Breast epithelium (tissue), 4 donors: ENCODE results near the gene COA8. TPM values are rescaled to one million over a fixed set of nuclear protein-coding genes. Genes with fewer than 3 reads are reported as not detected.

ENCODE experiments used
- DNase-seq, 2 donors: peaks; one replicate each; pipeline ENCODE4 v3.0.0-alpha.2; 2019; ENCODE audit warnings: low spot score in 2 of 2
- H3K27ac ChIP-seq, 2 donors: fragments of 200-600 bp; sonication (generic) in 1 of 2; one replicate each; pipeline ENCODE4 v1.5.1; 2016 to 2019; ENCODE audit warnings: mild to moderate bottlenecking in 1 of 2
- H3K27me3 ChIP-seq, 2 donors: fragments of 200-600 bp; sonication (generic) in 1 of 2; one replicate each; pipeline versions ENCODE4 v1.5.1 to v1.6.0; 2017 to 2019; ENCODE audit warnings: control low read depth in 1 of 2, mild to moderate bottlenecking in 1 of 2
- H3K36me3 ChIP-seq: fragments of 200-600 bp; one replicate; pipeline ENCODE4 v1.5.1; 2019
- H3K4me1 ChIP-seq, 2 donors: fragments of 200-600 bp; sonication (generic); one replicate each; pipeline ENCODE4 v1.5.1; 2016 to 2019; ENCODE audit warnings: control low read depth in 1 of 2
- H3K4me3 ChIP-seq, 3 donors: fragments of 200-600 bp; sonication (generic); 1 replicate in 2 of 3; 2 replicates in 1 of 3; pipeline ENCODE4 v1.5.1; 2016 to 2019; ENCODE audit warnings: mild to moderate bottlenecking in 3 of 3, moderate library complexity in 2 of 3
- H3K9me3 ChIP-seq, 2 donors: fragments of 200-600 bp; sonication (generic) in 1 of 2; one replicate each; pipeline ENCODE4 v1.5.1; 2016 to 2019; ENCODE audit warnings: control low read depth in 1 of 2
- POLR2A ChIP-seq: fragments of 450-650 bp; IDR thresholded peaks from one replicate; pipeline ENCODE4 v1.6.1; 2016; ENCODE audit warnings: antibody characterized with exemption, mild to moderate bottlenecking, moderate library complexity
- POLR2AphosphoS5 ChIP-seq, 3 donors: sonication (generic); formaldehyde crosslinking; IDR thresholded peaks; one replicate each; pipeline ENCODE4 v1.6.1; 2017; ENCODE audit warnings: antibody characterized with exemption in 3 of 3
- intact Hi-C: fragments of 100-400 bp; cut with DNase I; formaldehyde crosslinking; loops from one replicate; pipeline ENCODE4 v1.15.1; 2023; ENCODE audit warnings: low total_unique reads
- total RNA-seq, 3 donors: library from RNA; depleted of rRNA; stranded (reverse); fragments of >200 nt; gene quantifications; one replicate each; pipeline ENCODE4 v1.1.0, GENCODE V29; 2016
- TF ChIP-seq, protein P1 (sequence below), 3 donors: fragments of 450-650 bp; IDR thresholded peaks; one replicate each; pipeline ENCODE4 v1.5.1; 2016 to 2017; ENCODE audit warnings: antibody characterized with exemption in 3 of 3, mild to moderate bottlenecking in 3 of 3, moderate library complexity in 3 of 3

Gene COA8
- total RNA-seq, 3 donors from 2014 or later: 26.5 to 41.9 (median 27.2) TPM

- Histone ChIP-seq H3K4me3 (no peak overlapping the region), H3K4me1 (peaks cover 3 to 24% of the 10 kb centered on the region in 2 donors), H3K27me3 (no peaks in the 10 kb centered on the region), H3K27ac (no peak overlapping the region), H3K36me3 (no peaks in the 10 kb centered on the region), H3K9me3 (no peaks in the 10 kb centered on the region)
- no peak for DNase-seq
- TF ChIP-seq, protein P1, sequence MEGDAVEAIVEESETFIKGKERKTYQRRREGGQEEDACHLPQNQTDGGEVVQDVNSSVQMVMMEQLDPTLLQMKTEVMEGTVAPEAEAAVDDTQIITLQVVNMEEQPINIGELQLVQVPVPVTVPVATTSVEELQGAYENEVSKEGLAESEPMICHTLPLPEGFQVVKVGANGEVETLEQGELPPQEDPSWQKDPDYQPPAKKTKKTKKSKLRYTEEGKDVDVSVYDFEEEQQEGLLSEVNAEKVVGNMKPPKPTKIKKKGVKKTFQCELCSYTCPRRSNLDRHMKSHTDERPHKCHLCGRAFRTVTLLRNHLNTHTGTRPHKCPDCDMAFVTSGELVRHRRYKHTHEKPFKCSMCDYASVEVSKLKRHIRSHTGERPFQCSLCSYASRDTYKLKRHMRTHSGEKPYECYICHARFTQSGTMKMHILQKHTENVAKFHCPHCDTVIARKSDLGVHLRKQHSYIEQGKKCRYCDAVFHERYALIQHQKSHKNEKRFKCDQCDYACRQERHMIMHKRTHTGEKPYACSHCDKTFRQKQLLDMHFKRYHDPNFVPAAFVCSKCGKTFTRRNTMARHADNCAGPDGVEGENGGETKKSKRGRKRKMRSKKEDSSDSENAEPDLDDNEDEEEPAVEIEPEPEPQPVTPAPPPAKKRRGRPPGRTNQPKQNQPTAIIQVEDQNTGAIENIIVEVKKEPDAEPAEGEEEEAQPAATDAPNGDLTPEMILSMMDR (IDR thresholded peaks at IDR 0.05): no peak
- no peak for TF ChIP-seq POLR2A
- TF ChIP-seq POLR2AphosphoS5 (IDR thresholded peaks at IDR 0.05): no peak
- intact Hi-C loops: no loop called here
Observed at GRCh38 chr14:103532216-103533136, 30.3 kb upstream of the COA8 start.

- no peak for DNase-seq
- no peak for TF ChIP-seq POLR2A
- no peak for TF ChIP-seq POLR2AphosphoS5 (IDR thresholded peaks at IDR 0.05)
- TF ChIP-seq, protein P1 (IDR thresholded peaks at IDR 0.05): no peak
- Histone ChIP-seq H3K36me3 (no peaks in the 10 kb centered on the region), H3K27me3 (no peaks in the 10 kb centered on the region), H3K4me1 (peaks cover 5 to 15% of the 10 kb centered on the region in 2 donors), H3K27ac (no peak overlapping the region), H3K4me3 (no peak overlapping the region), H3K9me3 (no peaks in the 10 kb centered on the region)
- intact Hi-C loops: no loop called here
Observed at GRCh38 chr14:103533137-103533998, 29.4 kb upstream of the COA8 start.

DNA sequence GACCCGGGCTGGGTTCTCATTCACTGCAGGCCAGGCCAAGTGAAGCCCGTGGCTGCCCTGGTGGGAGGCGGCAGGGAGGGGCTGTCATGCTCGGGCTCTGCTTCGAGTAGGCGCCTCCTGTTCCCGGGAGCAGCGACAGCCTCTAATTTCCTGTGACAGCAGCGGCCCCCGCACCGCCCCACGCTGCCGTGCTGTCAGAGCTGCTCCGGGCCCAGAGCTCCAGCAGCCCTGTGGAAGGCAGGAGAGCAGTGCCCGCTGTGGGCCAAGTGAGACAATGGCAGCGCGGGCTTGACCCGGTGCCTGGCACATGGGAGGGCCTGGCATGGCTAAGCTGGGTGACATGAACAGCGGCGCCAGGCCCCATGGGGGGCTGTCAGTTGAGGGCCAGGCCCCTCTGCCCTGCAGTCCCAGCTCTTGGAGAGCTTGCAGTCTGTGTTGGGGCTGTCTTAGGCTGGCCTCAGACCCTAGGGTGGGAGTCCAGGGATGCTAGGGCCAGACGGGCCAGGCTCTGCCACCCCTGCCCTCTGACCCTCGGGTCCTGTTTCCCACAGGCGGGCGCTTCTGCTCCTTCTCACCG lies 28.7 kb upstream of the COA8 start:
- Histone ChIP-seq H3K4me1 (peaks cover 12 to 14% of the 10 kb centered on the region in 2 donors), H3K4me3 (no peak overlapping the region), H3K27me3 (no peaks in the 10 kb centered on the region), H3K27ac (no peak overlapping the region), H3K9me3 (no peaks in the 10 kb centered on the region), H3K36me3 (no peaks in the 10 kb centered on the region)
- no peak for DNase-seq
- no peak for TF ChIP-seq POLR2A
- TF ChIP-seq, protein P1 (IDR thresholded peaks at IDR 0.05): no peak
- no peak for TF ChIP-seq POLR2AphosphoS5 (IDR thresholded peaks at IDR 0.05)
- intact Hi-C loops: no loop called here

DNA sequence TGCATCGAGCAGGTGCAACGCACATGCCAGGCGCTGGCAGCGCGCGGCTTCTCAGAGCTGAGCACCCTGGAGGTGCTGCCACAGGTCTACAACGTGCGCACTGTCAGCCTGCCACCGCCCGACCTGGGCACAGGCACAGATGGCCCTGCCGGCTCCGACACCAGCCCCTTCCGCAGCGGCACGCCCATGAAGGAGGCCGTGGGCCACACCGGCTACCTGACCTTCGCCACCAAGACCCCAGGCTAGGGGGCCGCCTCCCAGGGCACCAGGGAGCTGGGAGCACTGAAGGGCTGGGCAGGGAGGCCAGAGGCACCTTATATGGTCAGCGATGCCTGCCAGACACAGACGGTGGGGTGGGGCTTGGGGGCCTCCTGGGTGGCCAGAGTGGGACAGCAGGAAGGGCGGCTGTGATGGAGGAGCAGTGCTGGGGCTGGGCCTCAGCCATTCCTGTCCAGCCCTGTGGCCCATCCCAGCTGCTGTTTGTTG lies 28.1 kb upstream of the COA8 start:
- Histone ChIP-seq H3K4me1 (peaks cover 11 to 12% of the 10 kb centered on the region in 2 donors), H3K4me3 (no peak overlapping the region), H3K36me3 (no peaks in the 10 kb centered on the region), H3K9me3 (no peaks in the 10 kb centered on the region), H3K27me3 (no peaks in the 10 kb centered on the region), H3K27ac (no peak overlapping the region)
- TF ChIP-seq, protein P1 (IDR thresholded peaks at IDR 0.05): no peak
- TF ChIP-seq POLR2A (no peak), POLR2AphosphoS5 (IDR thresholded peaks at IDR 0.05) (no peak)
- intact Hi-C loops: no loop called here
- no peak for DNase-seq
